ENCODE results near the gene RPL10. TPM values are rescaled to one million over a fixed set of nuclear protein-coding genes. Genes with fewer than 3 reads are reported as not detected.

RPL10 gene
- total RNA-seq, 1 donor from 2014 or later, result 2,020 TPM

Small RNA genes lying within 50 kb of the gene (microRNA-seq; reads per million reads assigned to microRNA genes)
- gene MIR6858, result not detected

Other genes with a start within 250 kb of the RPL10 start
- not detected for gene OPN1MW, start 215.8 kb upstream of the RPL10 start, total RNA-seq
- gene OPN1MW2, start 178.6 kb upstream of the RPL10 start, total RNA-seq, result not detected
- not detected for gene OPN1MW3, start 140.8 kb upstream of the RPL10 start, total RNA-seq
- gene TEX28, start 103.3 kb upstream of the RPL10 start, total RNA-seq, result not detected
- gene TKTL1, start 102.6 kb upstream of the RPL10 start, total RNA-seq, result 14.0 TPM
- 216 TPM for gene FLNA, start 23.7 kb upstream of the RPL10 start, total RNA-seq
- 49.2 TPM for gene EMD, start 19.1 kb upstream of the RPL10 start, total RNA-seq
- gene DNASE1L1, start 10.9 kb downstream of the RPL10 start, total RNA-seq, result 57.7 TPM
- gene TAFAZZIN, start 13.2 kb downstream of the RPL10 start, total RNA-seq, result 36.1 TPM
- 74.8 TPM for gene ATP6AP1, start 30.3 kb downstream of the RPL10 start, total RNA-seq
- 70.3 TPM for gene GDI1, start 38.8 kb downstream of the RPL10 start, total RNA-seq
- gene FAM50A, start 45.8 kb downstream of the RPL10 start, total RNA-seq, result 45.6 TPM
- gene PLXNA3, start 59.9 kb downstream of the RPL10 start, total RNA-seq, result 15.0 TPM
- gene LAGE3, start 80.9 kb downstream of the RPL10 start, total RNA-seq, result 18.0 TPM
- gene UBL4A, start 88.2 kb downstream of the RPL10 start, total RNA-seq, result 54.7 TPM
- gene SLC10A3, start 92.3 kb downstream of the RPL10 start, total RNA-seq, result 11.1 TPM
- 51.3 TPM for gene FAM3A, start 117.9 kb downstream of the RPL10 start, total RNA-seq
- gene G6PD, start 148.5 kb downstream of the RPL10 start, total RNA-seq, result 9.3 TPM
- 15.6 TPM for gene IKBKG, start 149.2 kb downstream of the RPL10 start, total RNA-seq
- not detected for gene CTAG1A, start 186.8 kb downstream of the RPL10 start, total RNA-seq
- gene CTAG1B, start 220.9 kb downstream of the RPL10 start, total RNA-seq, result not detected

Measured in Right ventricle myocardium superior (tissue), 1 donor.